HepG2 (cell line): Measurements from ENCODE around the gene NUP214. TPM values are rescaled to one million over a fixed set of nuclear protein-coding genes. Genes with fewer than 3 reads are reported as not detected.

Source experiments
- ATF2 ChIP-seq: sonication (generic); formaldehyde crosslinking; IDR thresholded peaks from 2 replicates; pipeline ENCODE4 v1.4.0; 2020; ENCODE audit warnings: missing genetic modification reagents
- CBX1 ChIP-seq: IDR thresholded peaks from one replicate; pipeline ENCODE4 v1.6.1; 2016; ENCODE audit warnings: antibody characterized with exemption, low read depth
- HNF4A ChIP-seq: sonication (generic); formaldehyde crosslinking; IDR thresholded peaks from 2 replicates; pipeline ENCODE4 v1.4.0; 2020; ENCODE audit warnings: missing genetic modification reagents
- NCOR1 ChIP-seq: fragments of 200-600 bp; sonication (generic); IDR thresholded peaks from 2 replicates; pipeline ENCODE4 v1.7.0; 2017; ENCODE audit warnings: antibody characterized with exemption, low read length, borderline replicate concordance
- NR0B2 ChIP-seq: sonication (generic); formaldehyde crosslinking; IDR thresholded peaks from 2 replicates; pipeline ENCODE4 v1.4.0; 2020; ENCODE audit warnings: mild to moderate bottlenecking, missing genetic modification reagents
- RFX3 ChIP-seq: IDR thresholded peaks from 2 replicates; pipeline ENCODE4 v1.6.1; 2016; ENCODE audit warnings: missing biosample characterization, missing genetic modification reagents
- RFXAP ChIP-seq: sonication (generic); formaldehyde crosslinking; IDR thresholded peaks from 2 replicates; pipeline ENCODE4 v1.4.0; 2020; ENCODE audit warnings: missing genetic modification reagents, borderline replicate concordance
- TIGD3 ChIP-seq: sonication (generic); formaldehyde crosslinking; IDR thresholded peaks from 2 replicates; pipeline ENCODE4 v1.5.1; 2020; ENCODE audit warnings: mild to moderate bottlenecking, missing genetic modification reagents, borderline replicate concordance
- ZBTB44 ChIP-seq: sonication (generic); formaldehyde crosslinking; IDR thresholded peaks from 2 replicates; pipeline ENCODE4 v1.4.0; 2020; ENCODE audit warnings: missing genetic modification reagents
- ZKSCAN1 ChIP-seq: fragments of 150-350 bp; IDR thresholded peaks from 2 replicates; pipeline ENCODE4 v1.6.1; 2014; ENCODE audit warnings: low read length
- ZNF143 ChIP-seq: sonication (generic); formaldehyde crosslinking; IDR thresholded peaks from 2 replicates; pipeline ENCODE4 v1.4.0; 2020; ENCODE audit warnings: missing genetic modification reagents
- ZNF18 ChIP-seq: sonication (generic); formaldehyde crosslinking; IDR thresholded peaks from 2 replicates; pipeline ENCODE4 v1.8.0; 2022; ENCODE audit warnings: mild to moderate bottlenecking, missing genetic modification reagents; ENCODE audit not compliant: insufficient replicate concordance
- ZNF280B ChIP-seq: sonication (generic); formaldehyde crosslinking; IDR thresholded peaks from 2 replicates; pipeline ENCODE4 v1.5.0; 2020; ENCODE audit warnings: missing genetic modification reagents, mild to moderate bottlenecking, borderline replicate concordance
- ZNF337 ChIP-seq: sonication (generic); formaldehyde crosslinking; IDR thresholded peaks from 2 replicates; pipeline ENCODE4 v1.5.1; 2020; ENCODE audit warnings: missing genetic modification reagents, low read depth, mild to moderate bottlenecking, borderline replicate concordance
- ZNF343 ChIP-seq: sonication (generic); formaldehyde crosslinking; IDR thresholded peaks from 2 replicates; pipeline ENCODE4 v1.4.0; 2020; ENCODE audit warnings: mild to moderate bottlenecking, missing genetic modification reagents
- ZNF772 ChIP-seq: sonication (generic); formaldehyde crosslinking; IDR thresholded peaks from 2 replicates; pipeline ENCODE4 v1.5.0; 2020; ENCODE audit warnings: mild to moderate bottlenecking, missing genetic modification reagents
- ZSCAN29 ChIP-seq: sonication (generic); formaldehyde crosslinking; conservative IDR thresholded peaks from 2 replicates; pipeline ENCODE4 v1.4.0; 2020; ENCODE audit warnings: mild to moderate bottlenecking, missing genetic modification reagents
- polyA plus RNA-seq, 8 experiments: library from polyadenylated mRNA; depleted of rRNA in 3 of 8; stranded (reverse) in 7 of 8; unstranded in 1 of 8; fragments of >200 nt; fragmentation: Illumina TruSeq in 4 of 8; extraction: Trizol in 4 of 8; gene quantifications; 2 replicates each; pipeline versions ENCODE4 v1.2.1 to v1.2.3, GENCODE V29; 2011 to 2016; ENCODE audit warnings: low read depth in 4 of 8, missing spikeins in 1 of 8, mixed read lengths in 1 of 8; ENCODE audit not compliant: insufficient read depth in 1 of 8
- total RNA-seq, 5 experiments: library from RNA; depleted of rRNA; stranded (reverse); fragments of >200 nt; fragmentation: Illumina TruSeq; extraction: Trizol; gene quantifications; 2 replicates each; pipeline ENCODE4 v1.2.3, GENCODE V29; 2016; ENCODE audit warnings: low read depth in 1 of 5

The NUP214 gene
- total and polyA plus RNA-seq, 2 of the 13 experiments (the other 11 are each of a cell fraction or from before 2014, with no cell fraction given): 8.4 to 16.0 TPM

- TF ChIP-seq ZSCAN29 (CRISPR knock-in tag): no peak
- TF ChIP-seq RFX3 (CRISPR knock-in tag): no peak; the same call in 1 of the 2 replicates
- 0 out of 2 replicates have a peak, but pooled peaks have one; percentile 20 for TF ChIP-seq ZNF337 (CRISPR knock-in tag)
- no peak for TF ChIP-seq NCOR1
- TF ChIP-seq ZNF18: no peak
- peak; percentile 47; the same call in 1 of the 2 replicates for TF ChIP-seq ZNF280B (CRISPR knock-in tag)
- TF ChIP-seq ATF2: peak; percentile 94
- peak; percentile 33 for TF ChIP-seq ZNF143
- no peak; the same call in 1 of the 2 replicates for TF ChIP-seq ZBTB44 (CRISPR knock-in tag)
- 0 out of 2 replicates have a peak, but pooled peaks have one; percentile 64 for TF ChIP-seq ZNF343 (CRISPR knock-in tag)
- 0 out of 2 replicates have a peak, but pooled peaks have one; percentile 15 for TF ChIP-seq TIGD3 (CRISPR knock-in tag)
- peak; percentile 95; the same call in 1 of the 2 replicates for TF ChIP-seq RFXAP (CRISPR knock-in tag)
- TF ChIP-seq NR0B2 (CRISPR knock-in tag): peak; percentile 90
- peak; percentile 88; the same call in 1 of the 2 replicates for TF ChIP-seq ZNF772 (CRISPR knock-in tag)
- TF ChIP-seq ZKSCAN1: peak; percentile 49; the same call in 1 of the 2 replicates
- TF ChIP-seq CBX1: peak; percentile 97
- TF ChIP-seq HNF4A (CRISPR knock-in tag): no peak
Measured at GRCh38 chr9:131125288-131126058, at the start of gene NUP214 (continued).
